HCT116 (cell line): Measurements from ENCODE around the gene PAX5. TPM values are rescaled to one million over a fixed set of nuclear protein-coding genes. Genes with fewer than 3 reads are reported as not detected.

Experiments used
- ATAC-seq: fragments of 200-7000 bp; cut with Tn5 transposase; 2 replicates; pipeline ENCODE4 v1.9.1; 2020; ENCODE audit warnings: mild to moderate bottlenecking, moderate library complexity
- BruUV-seq: library from RNA; stranded (reverse); fragments of 400-500 nt; replicated peaks from 2 replicates; lab custom pipeline; 2021; lab: Mats Ljungman, UMichigan
- CTCF ChIA-PET: fragments of 300-600 bp; sonication (Branson Sonifier 250); formaldehyde crosslinking; loops from one replicate; lab custom pipeline; 2021; ENCODE audit warnings: antibody characterized with exemption; lab: Charles Lee
- POLR2A ChIA-PET: fragments of 300-600, 350-600 bp; sonication (Branson Sonifier 250); formaldehyde crosslinking; loops from one replicate; lab custom pipeline; 2021; ENCODE audit warnings: antibody characterized with exemption; lab: Charles Lee
- RAD21 ChIA-PET, 2 experiments: fragments of 300-600 bp; sonication (Branson Sonifier 250); formaldehyde crosslinking; loops; one replicate each; lab custom pipeline; 2023; ENCODE audit warnings: low total read pairs in 2 of 2; ENCODE audit not compliant: uncharacterized antibody in 2 of 2, unreplicated experiment in 2 of 2, low non-redundant PET in 1 of 2; lab: Charles Lee
- DNase-seq: peaks from one replicate; pipeline ENCODE4 v3.0.0-alpha.2; 2010; ENCODE audit warnings: low read depth, low spot score
- H2AFZ ChIP-seq: fragments of 200-600 bp; shearing (Covaris generic), sonication (generic); 2 replicates; pipeline ENCODE4 v1.6.1; 2017; ENCODE audit warnings: low read depth, mixed run types, mixed read lengths, antibody characterized with exemption, low read length; ENCODE audit not compliant: poor library complexity, severe bottlenecking
- H3K27ac ChIP-seq: 2 replicates; pipeline ENCODE4 v1.5.1; 2012; ENCODE audit warnings: low read depth, low read length
- H3K27me3 ChIP-seq: fragments of 200-600 bp; sonication (generic); 2 replicates; pipeline ENCODE4 v1.6.1; 2016; ENCODE audit warnings: mixed run types, low read length, mixed read lengths; ENCODE audit not compliant: insufficient read depth
- H3K36me3 ChIP-seq, 2 experiments: fragments of 200-500 bp in 1 of 2; fragments of 200-600 bp in 1 of 2; sonication (Bioruptor generic) in 1 of 2; sonication (generic) in 1 of 2; 2 replicates each; pipeline versions ENCODE4 v1.5.1 to v1.6.1; 2014 to 2016; ENCODE audit warnings: low read length in 2 of 2, inconsistent platforms in 1 of 2, mixed read lengths in 1 of 2, mixed run types in 1 of 2; ENCODE audit not compliant: insufficient read depth in 2 of 2, control insufficient read depth in 1 of 2
- H3K4me1 ChIP-seq, 2 experiments: fragments of 200-600 bp in 1 of 2; sonication (generic) in 1 of 2; 2 replicates each; pipeline versions ENCODE4 v1.5.1 to v1.6.1; 2012 to 2017; ENCODE audit warnings: low read length in 2 of 2, inconsistent platforms in 1 of 2, mild to moderate bottlenecking in 1 of 2, mixed read lengths in 1 of 2, mixed run types in 1 of 2, moderate library complexity in 1 of 2; ENCODE audit not compliant: insufficient read depth in 2 of 2, control insufficient read depth in 1 of 2
- H3K4me2 ChIP-seq: fragments of 200-600 bp; sonication (generic); 2 replicates; pipeline ENCODE4 v1.6.1; 2017; ENCODE audit warnings: mixed run types, low read length, mixed read lengths
- H3K4me3 ChIP-seq, 2 experiments: fragments of 200-600 bp in 1 of 2; sonication (generic) in 1 of 2; replicated peaks in 1 of 2; 2 replicates each; pipeline ENCODE4 v1.5.1; 2011 to 2016; ENCODE audit warnings: low read length in 2 of 2, control low read depth in 1 of 2, low read depth in 1 of 2, mild to moderate bottlenecking in 1 of 2, mixed read lengths in 1 of 2, mixed run types in 1 of 2
- H3K79me2 ChIP-seq: fragments of 200-600 bp; sonication (generic); 2 replicates; pipeline ENCODE4 v1.6.1; 2017; ENCODE audit warnings: mild to moderate bottlenecking, mixed run types, low read length, moderate library complexity, mixed read lengths; ENCODE audit not compliant: insufficient read depth
- H3K9ac ChIP-seq: fragments of 200-600 bp; sonication (generic); 2 replicates; pipeline ENCODE4 v1.6.1; 2016; ENCODE audit warnings: low read length, mixed read lengths
- H3K9me2 ChIP-seq: fragments of 200-600 bp; sonication (generic), shearing (Covaris generic); 2 replicates; pipeline ENCODE4 v1.6.1; 2017; ENCODE audit warnings: mixed run types, mild to moderate bottlenecking, moderate library complexity; ENCODE audit not compliant: insufficient read depth
- H3K9me3 ChIP-seq, 2 experiments: fragments of 200-500 bp in 1 of 2; fragments of 200-600 bp in 1 of 2; sonication (Bioruptor generic) in 1 of 2; sonication (generic) in 1 of 2; 2 replicates each; pipeline ENCODE4 v1.6.1; 2014 to 2017; ENCODE audit warnings: low read length in 2 of 2, mixed read lengths in 2 of 2, inconsistent platforms in 1 of 2, low read depth in 1 of 2, mild to moderate bottlenecking in 1 of 2, mixed run types in 1 of 2, moderate library complexity in 1 of 2; ENCODE audit not compliant: control insufficient read depth in 1 of 2, insufficient read depth in 1 of 2
- H4K20me1 ChIP-seq: fragments of 200-600 bp; sonication (generic), shearing (Covaris generic); 2 replicates; pipeline ENCODE4 v1.6.1; 2017; ENCODE audit warnings: mixed run types, mild to moderate bottlenecking, moderate library complexity; ENCODE audit not compliant: insufficient read depth
- CEBPB ChIP-seq: IDR thresholded peaks from 2 replicates; pipeline ENCODE4 v1.6.1; 2012; ENCODE audit warnings: low read depth
- ELF1 ChIP-seq: IDR thresholded peaks from 2 replicates; pipeline ENCODE4 v1.6.1; 2012; ENCODE audit warnings: low read depth, borderline replicate concordance
- EZH2phosphoT487 ChIP-seq: fragments of 200-600 bp; IDR thresholded peaks from 2 replicates; pipeline ENCODE4 v1.6.1; 2018; ENCODE audit warnings: antibody characterized with exemption, borderline replicate concordance
- MAX ChIP-seq: IDR thresholded peaks from 2 replicates; pipeline ENCODE4 v1.6.1; 2012
- POLR2A ChIP-seq: IDR thresholded peaks from 2 replicates; pipeline ENCODE4 v1.7.0; 2011; ENCODE audit warnings: borderline replicate concordance; ENCODE audit not compliant: insufficient read depth, insufficient read length; ENCODE audit errors: extremely low read depth
- POLR2AphosphoS5 ChIP-seq: IDR thresholded peaks from 2 replicates; pipeline ENCODE4 v1.6.1; 2011; ENCODE audit warnings: mild to moderate bottlenecking, low read depth, low read length, moderate library complexity
- REST ChIP-seq: IDR thresholded peaks from 2 replicates; pipeline ENCODE4 v1.6.1; 2012; ENCODE audit warnings: low read depth
- SP1 ChIP-seq: IDR thresholded peaks from 2 replicates; pipeline ENCODE4 v1.6.1; 2012; ENCODE audit warnings: low read depth
- SRF ChIP-seq: IDR thresholded peaks from 2 replicates; pipeline ENCODE4 v1.6.1; 2012; ENCODE audit warnings: low read depth
- YY1 ChIP-seq: IDR thresholded peaks from 2 replicates; pipeline ENCODE4 v1.6.1; 2011; ENCODE audit warnings: low read length, low read depth, moderate library complexity, mild to moderate bottlenecking; ENCODE audit not compliant: insufficient replicate concordance; ENCODE audit errors: extremely low read depth
- ZBTB33 ChIP-seq: IDR thresholded peaks from 2 replicates; pipeline ENCODE4 v1.6.1; 2011; ENCODE audit warnings: mild to moderate bottlenecking, low read length, moderate library complexity; ENCODE audit not compliant: insufficient replicate concordance; ENCODE audit errors: extremely low read depth
- ZNF274 ChIP-seq: fragments of 200-500 bp; sonication (Bioruptor generic); IDR thresholded peaks from 2 replicates; pipeline ENCODE4 v1.6.1; 2014; ENCODE audit warnings: mild to moderate bottlenecking, low read depth, low read length, inconsistent platforms
- intact Hi-C: fragments of 100-400 bp; cut with micrococcal nuclease; formaldehyde crosslinking; loops from 2 replicates; pipeline ENCODE4 v1.10.0; 2022
- total RNA-seq: library from RNA; stranded (reverse); gene quantifications from one replicate; pipeline ENCODE4 v1.2.1, GENCODE V29; 2021; ENCODE audit not compliant: unreplicated experiment

PAX5 gene
- total RNA-seq, 1 experiment from 2014 or later, result 0.17 TPM

GRCh38 chr9:36959681-36960574 is 74.1 kb downstream of the PAX5 start:
- peaks cover 25% of the 10 kb centered on the region for H3K27me3 ChIP-seq
- RAD21 ChIA-PET, result no interaction called here
- no peaks in the 10 kb centered on the region for H3K4me1 ChIP-seq
- H3K36me3 ChIP-seq, result no peaks in the 10 kb centered on the region
- H3K4me2 ChIP-seq, result no peak overlapping the region
- no TSS peak for BruUV-seq
- no peak for ATAC-seq
- CTCF ChIA-PET, result no interaction called here
- H4K20me1 ChIP-seq, result no peaks in the 10 kb centered on the region
- no peaks in the 10 kb centered on the region for H3K79me2 ChIP-seq
- DNase-seq, result no peak
- POLR2A ChIA-PET, result no interaction called here
- no peaks in the 10 kb centered on the region for H3K9me3 ChIP-seq
- intact Hi-C loops, result no loop called here
- no peak overlapping the region for H2AFZ ChIP-seq
- H3K9ac ChIP-seq, result no peak overlapping the region
- no peak overlapping the region for H3K27ac ChIP-seq
- TF ChIP-seq POLR2A, result no peak
- no peak for TF ChIP-seq YY1
- no peak for TF ChIP-seq MAX
- no peak for TF ChIP-seq ELF1
- no peak for TF ChIP-seq EZH2phosphoT487
- no peak for TF ChIP-seq SP1
- H3K9me2 ChIP-seq, result no peaks in the 10 kb centered on the region
- H3K4me3 ChIP-seq, result no peak overlapping the region

GRCh38 chr9:36956908-36957307 is 77.2 kb downstream of the PAX5 start:
- Histone ChIP-seq H3K9me3 (no peaks in the 10 kb centered on the region), H2AFZ (no peak overlapping the region), H4K20me1 (no peaks in the 10 kb centered on the region), H3K4me1 (no peaks in the 10 kb centered on the region), H3K4me2 (no peak overlapping the region), H3K9ac (no peak overlapping the region), H3K4me3 (no peak overlapping the region), H3K9me2 (no peaks in the 10 kb centered on the region), H3K36me3 (no peaks in the 10 kb centered on the region), H3K79me2 (no peaks in the 10 kb centered on the region), H3K27me3 (peaks cover 35% of the 10 kb centered on the region), H3K27ac (no peak overlapping the region)
- TF ChIP-seq CEBPB (no peak), ZNF274 (no peak), ZBTB33 (no peak), ELF1 (no peak), SRF (no peak), SP1 (no peak), REST (no peak), POLR2AphosphoS5 (no peak)
- intact Hi-C loops, result no loop called here
- ATAC-seq, result no peak
- POLR2A ChIA-PET, result no interaction called here
- DNase-seq, result no peak
- CTCF ChIA-PET, result no interaction called here
- BruUV-seq, result no TSS peak
- RAD21 ChIA-PET, result no interaction called here
